K562 (cell line): ENCODE results near the gene CSNK1G2. TPM values are rescaled to one million over a fixed set of nuclear protein-coding genes. Genes with fewer than 3 reads are reported as not detected.

Source experiments
- ATAC-seq: fragments of 200-7000 bp; cut with Tn5 transposase; 3 replicates; pipeline ENCODE4 v1.9.1; 2020; ENCODE audit warnings: moderate library complexity
- BruUV-seq: library from RNA; stranded (reverse); fragments of 400-500 nt; replicated peaks from 2 replicates; lab custom pipeline; 2021; lab: Mats Ljungman, UMichigan
- CTCF ChIA-PET: fragments of 300-600 bp; formaldehyde crosslinking; extraction: SDS; loops from one replicate; lab custom pipeline; 2021; ENCODE audit warnings: low intra/inter-chr PET ratio; lab: Yijun Ruan, JAX
- POLR2A ChIA-PET: fragments of 300-600, 350-650 bp; sonication (Branson Sonifier 250); formaldehyde crosslinking; extraction: SDS; loops from one replicate; lab custom pipeline; 2021; ENCODE audit warnings: antibody characterized with exemption, inconsistent platforms; lab: Yijun Ruan, JAX
- DNase-seq, 4 experiments: peaks; one replicate each; pipeline versions ENCODE4 v3.0.0 to v3.0.0-alpha.2; 2011 to 2018; ENCODE audit warnings: low spot score in 3 of 4, mixed read lengths in 3 of 4; ENCODE audit errors: extremely low read depth in 1 of 4
- FAIRE-seq: peaks from 2 replicates; lab custom pipeline; 2011; peaks lifted over from hg19 to GRCh38; lab: Jason Lieb, UNC
- H2AFZ ChIP-seq: 2 replicates; pipeline ENCODE4 v1.6.0; 2011; ENCODE audit warnings: low read depth, low read length, control low read depth, inconsistent platforms
- H3K27ac ChIP-seq: fragments of 200-600 bp; 3 replicates; pipeline ENCODE4 v1.8.0; 2011; ENCODE audit warnings: low read depth, mild to moderate bottlenecking, control low read depth, inconsistent platforms, low read length, moderate library complexity, mixed read lengths; ENCODE audit errors: extremely low read depth
- H3K27me3 ChIP-seq, 2 experiments: fragments of 300-600 bp in 1 of 2; 2 replicates in 1 of 2; 3 replicates in 1 of 2; pipeline versions ENCODE4 v1.6.0 to v1.8.0; 2011; ENCODE audit warnings: inconsistent platforms in 2 of 2, low read length in 2 of 2, mild to moderate bottlenecking in 1 of 2, mixed read lengths in 1 of 2, moderate library complexity in 1 of 2; ENCODE audit not compliant: control insufficient read depth in 2 of 2, insufficient read depth in 2 of 2
- H3K36me3 ChIP-seq: fragments of 300-600 bp; 3 replicates; pipeline ENCODE4 v1.8.0; 2011; ENCODE audit warnings: mild to moderate bottlenecking, low read length, inconsistent platforms; ENCODE audit not compliant: control insufficient read depth, insufficient read depth
- H3K4me1 ChIP-seq, 2 experiments: fragments of 200-600 bp in 1 of 2; replicated peaks in 1 of 2; 2 replicates in 1 of 2; 3 replicates in 1 of 2; pipeline versions ENCODE4 v1.5.1 to v1.8.0; 2011; ENCODE audit warnings: inconsistent platforms in 2 of 2, low read length in 2 of 2, mild to moderate bottlenecking in 1 of 2, mixed read lengths in 1 of 2, moderate library complexity in 1 of 2; ENCODE audit not compliant: control insufficient read depth in 2 of 2, insufficient read depth in 2 of 2
- H3K4me2 ChIP-seq: 2 replicates; pipeline ENCODE4 v1.6.1; 2011; ENCODE audit warnings: low read length, control low read depth, inconsistent platforms, mixed read lengths; ENCODE audit not compliant: insufficient read depth
- H3K4me3 ChIP-seq: fragments of 200-600 bp; sonication (generic), shearing (Covaris generic); 2 replicates; pipeline ENCODE4 v1.5.1; 2016; ENCODE audit warnings: control low read depth, inconsistent platforms
- H3K79me2 ChIP-seq: fragments of 200-600 bp; 3 replicates; pipeline ENCODE4 v1.8.0; 2011; ENCODE audit warnings: low read length, inconsistent platforms; ENCODE audit not compliant: control insufficient read depth, insufficient read depth
- H3K9ac ChIP-seq, 2 experiments: 2 replicates each; pipeline versions ENCODE4 v1.6.0 to v1.6.1; 2011; ENCODE audit warnings: low read depth in 2 of 2, low read length in 2 of 2, control low read depth in 1 of 2, inconsistent platforms in 1 of 2, mild to moderate bottlenecking in 1 of 2, mixed read lengths in 1 of 2; ENCODE audit not compliant: insufficient read depth in 1 of 2
- H3K9me1 ChIP-seq: one replicate; pipeline ENCODE4 v1.6.0; 2011; ENCODE audit warnings: inconsistent platforms, mild to moderate bottlenecking, low read length, moderate library complexity; ENCODE audit not compliant: control insufficient read depth, insufficient read depth
- H3K9me3 ChIP-seq: replicated peaks from 2 replicates; pipeline ENCODE4 v1.5.1; 2011; ENCODE audit warnings: low read depth, low read length, inconsistent platforms; ENCODE audit not compliant: control insufficient read depth, insufficient read depth
- H4K20me1 ChIP-seq: replicated peaks from 2 replicates; pipeline ENCODE4 v1.6.1; 2011; ENCODE audit warnings: low read length, inconsistent platforms, mixed read lengths; ENCODE audit not compliant: control insufficient read depth, insufficient read depth
- COPS2 ChIP-seq: fragments of 450-650 bp; conservative IDR thresholded peaks from 2 replicates; pipeline ENCODE4 v1.6.1; 2016; ENCODE audit warnings: mild to moderate bottlenecking, moderate library complexity
- MTA2 ChIP-seq: fragments of 450-650 bp; IDR thresholded peaks from 2 replicates; pipeline ENCODE4 v1.6.1; 2016; ENCODE audit warnings: low read depth
- RBFOX2 ChIP-seq: fragments of 200-400 bp; formaldehyde crosslinking; IDR thresholded peaks from 2 replicates; pipeline ENCODE4 v1.6.1; 2017; ENCODE audit warnings: low read depth, mild to moderate bottlenecking, low read length, moderate library complexity
- ZNF785 ChIP-seq: fragments of 250-450 bp; sonication (Bioruptor Pico); IDR thresholded peaks from 2 replicates; pipeline ENCODE4 v1.4.0; 2020; ENCODE audit warnings: mild to moderate bottlenecking
- WGBS: fragments of 100-300 bp; shearing (Covaris generic); methylation state at CpG from one replicate; pipeline ENCODE4 v1.1.6; 2016; ENCODE audit warnings: low coverage, mixed read lengths; ENCODE audit not compliant: insufficient coverage; ENCODE audit errors: missing lambda C conversion rate; 5-methylcytosine and 5-hydroxymethylcytosine counted together
- in situ Hi-C: fragments of 300-500 bp; cut with MboI; formaldehyde crosslinking; loops from 4 replicates; pipeline ENCODE4 v1.15.0; 2018; ENCODE audit warnings: inconsistent platforms, mixed read lengths
- intact Hi-C: fragments of 100-400 bp; cut with micrococcal nuclease; formaldehyde crosslinking; loops from 2 replicates; pipeline ENCODE4 v1.14.2; 2022
- polyA plus RNA-seq, 8 experiments: library from polyadenylated mRNA; depleted of rRNA in 4 of 8; stranded (reverse) in 5 of 8; unstranded in 3 of 8; fragments of >200 nt; fragmentation: Nextera tagmentation in 2 of 8; fragmentation: Illumina TruSeq in 1 of 8; extraction: Ambion mirVana in 2 of 8; extraction: Trizol in 1 of 8; gene quantifications; 2 replicates each; pipeline versions ENCODE4 v1.2.1 to v1.2.3, GENCODE V29; 2011 to 2014; ENCODE audit warnings: inconsistent platforms in 1 of 8, missing spikeins in 1 of 8
- total RNA-seq, 7 experiments: library from RNA; depleted of rRNA in 6 of 7; stranded (reverse); fragments of >200 nt in 6 of 7; fragmentation: Illumina TruSeq in 2 of 7; extraction: Trizol in 2 of 7; gene quantifications; 2 replicates each; pipeline versions ENCODE4 v1.2.1 to v1.2.3, GENCODE V29; 2011 to 2021; ENCODE audit warnings: low replicate concordance in 1 of 7

CSNK1G2 gene
- total and polyA plus RNA-seq, 9 of the 15 experiments (the other 6 are each of a cell fraction or from before 2014, with no cell fraction given): 0.48 to 119 (median 49.5) TPM

- Histone ChIP-seq H3K4me1 (peaks cover 0 to 46% of the 10 kb centered on the region in 2 experiments; a peak in 2 of 5 replicates), H3K27me3 (no peaks in the 10 kb centered on the region), H3K27ac (no peak overlapping the region), H3K9me3 (no peaks in the 10 kb centered on the region; the same call in 1 of the 2 replicates), H3K9me1 (no peaks in the 10 kb centered on the region), H3K36me3 (peaks cover 56% of the 10 kb centered on the region; the same call in 2 of the 3 replicates), H3K9ac (peak overlapping the region in 1 of 2 experiments; percentile 16; a peak in 1 of 4 replicates), H2AFZ (no peak overlapping the region), H3K4me2 (no peak overlapping the region), H4K20me1 (no peaks in the 10 kb centered on the region; the same call in 1 of the 2 replicates), H3K4me3 (no peak overlapping the region), H3K79me2 (peaks cover 51% of the 10 kb centered on the region)
- no TSS peak for BruUV-seq
- TF ChIP-seq RBFOX2 (peak; percentile 47), MTA2 (no peak), COPS2 (no peak)
- ChIA-PET POLR2A (interaction anchor here (0.6 kb wide), 1 partner anchor 129 kb away, joined by 3 read pairs; no protein-coding TSS in a partner anchor), CTCF (no interaction called here)
- in situ Hi-C loops (no loop called here), intact Hi-C loops (no loop called here)
- ATAC-seq (no peak), FAIRE-seq (no peak), DNase-seq (no peak)
- WGBS: 95% methylated on average over 14 of the region's 23 CpGs
Observed at GRCh38 chr19:1913781-1914577, 27.0 kb upstream of the CSNK1G2 start.

GRCh38 chr19:1914826-1915341 is 26.1 kb upstream of the CSNK1G2 start:
- CTCF ChIA-PET: no interaction called here
- Histone ChIP-seq H3K79me2 (peaks cover 42% of the 10 kb centered on the region), H3K4me3 (no peak overlapping the region), H3K9me1 (no peaks in the 10 kb centered on the region), H4K20me1 (no peaks in the 10 kb centered on the region; the same call in 1 of the 2 replicates), H3K9me3 (no peaks in the 10 kb centered on the region; the same call in 1 of the 2 replicates), H3K4me1 (peaks cover 0 to 37% of the 10 kb centered on the region in 2 experiments; a peak in 2 of 5 replicates), H3K4me2 (no peak overlapping the region), H3K27ac (no peak overlapping the region), H2AFZ (no peak overlapping the region), H3K36me3 (peaks cover 54% of the 10 kb centered on the region; the same call in 2 of the 3 replicates), H3K27me3 (no peaks in the 10 kb centered on the region), H3K9ac (no peak overlapping the region; a peak in 1 of 4 replicates)
- no peak for FAIRE-seq
- POLR2A ChIA-PET: no interaction called here
- TF ChIP-seq ZNF785: no peak
- no peak for ATAC-seq
- 97% methylated on average over 21 of the region's 23 CpGs for WGBS
- no peak for DNase-seq
- in situ Hi-C loops (no loop called here), intact Hi-C loops (no loop called here)
- no TSS peak for BruUV-seq
